CD4-positive, CD25-positive, alpha-beta regulatory T cell (primary cell): ENCODE results near the gene LMAN2. TPM values are rescaled to one million over a fixed set of nuclear protein-coding genes. Genes with fewer than 3 reads are reported as not detected.

ENCODE experiments used
- ATAC-seq, 2 donors: fragments of 150-1000 bp; cut with Tn5 transposase; one replicate each; pipeline ENCODE4 v1.10.0; 2021; ENCODE audit warnings: low read depth in 2 of 2, moderate number of reproducible peaks in 2 of 2, moderate library complexity in 1 of 2
- DNase-seq, 3 donors: peaks; one replicate each; pipeline versions ENCODE4 v3.0.0 to v3.0.0-alpha.2; 2012 to 2022; ENCODE audit warnings: mixed read lengths in 1 of 3
- H3K27ac ChIP-seq: one replicate; pipeline ENCODE4 v1.7.0; 2013; ENCODE audit warnings: mild to moderate bottlenecking, low read length; ENCODE audit not compliant: insufficient read depth, poor library complexity, severe bottlenecking
- H3K27me3 ChIP-seq: one replicate; pipeline ENCODE4 v1.7.0; 2013; ENCODE audit warnings: low read length; ENCODE audit not compliant: control insufficient read depth, insufficient read depth
- H3K36me3 ChIP-seq: one replicate; pipeline ENCODE4 v1.7.0; 2013; ENCODE audit warnings: mild to moderate bottlenecking, low read length, moderate library complexity; ENCODE audit not compliant: control insufficient read depth, insufficient read depth
- H3K4me1 ChIP-seq: 2 replicates; pipeline ENCODE4 v1.7.0; 2013; ENCODE audit warnings: mild to moderate bottlenecking, low read length; ENCODE audit not compliant: insufficient read depth, control insufficient read depth, poor library complexity, severe bottlenecking
- H3K4me3 ChIP-seq: one replicate; pipeline ENCODE4 v1.7.0; 2013; ENCODE audit warnings: low read depth, mild to moderate bottlenecking, low read length, moderate library complexity
- H3K9me3 ChIP-seq, 2 experiments: 1 replicate in 1 of 2; 2 replicates in 1 of 2; pipeline ENCODE4 v1.7.0; 2013; ENCODE audit warnings: low read length in 2 of 2, mild to moderate bottlenecking in 1 of 2, moderate library complexity in 1 of 2; ENCODE audit not compliant: control insufficient read depth in 2 of 2
- H3K27ac Mint-ChIP-seq, 3 donors: one replicate each; pipeline ENCODE4 v1.8.0; 2020 to 2022; ENCODE audit warnings: mild to moderate bottlenecking in 3 of 3, mixed read lengths in 3 of 3, moderate library complexity in 2 of 3
- H3K27me3 Mint-ChIP-seq: one replicate; pipeline ENCODE4 v1.8.0; 2022; ENCODE audit warnings: mild to moderate bottlenecking, mixed read lengths
- H3K36me3 Mint-ChIP-seq: one replicate; pipeline ENCODE4 v1.8.0; 2020; ENCODE audit warnings: mixed read lengths
- H3K4me1 Mint-ChIP-seq, 4 donors: one replicate each; pipeline ENCODE4 v1.8.0; 2020 to 2022; ENCODE audit warnings: mixed read lengths in 4 of 4, mild to moderate bottlenecking in 1 of 4
- H3K4me3 Mint-ChIP-seq, 4 donors: one replicate each; pipeline ENCODE4 v1.8.0; 2020 to 2022; ENCODE audit warnings: mild to moderate bottlenecking in 4 of 4, mixed read lengths in 4 of 4, moderate library complexity in 3 of 4
- H3K9me3 Mint-ChIP-seq, 7 donors: one replicate each; pipeline ENCODE4 v1.8.0; 2020 to 2022; ENCODE audit warnings: mixed read lengths in 7 of 7, mild to moderate bottlenecking in 3 of 7, moderate library complexity in 2 of 7
- polyA plus RNA-seq, 4 donors: library from polyadenylated mRNA; unstranded; fragments of 300-500 nt; fragmentation: Illumina TruSeq; gene quantifications; one replicate each; pipeline ENCODE4 v1.2.3, GENCODE V29; 2021
- total RNA-seq: library from RNA; stranded (reverse); gene quantifications from one replicate; pipeline ENCODE4 v1.2.3, GENCODE V29; 2022

LMAN2 gene
- total and polyA plus RNA-seq, 5 donors from 2014 or later = 77.9 to 289 (median 237) TPM

GRCh38 chr5:177333420-177334154 is 17.9 kb downstream of the LMAN2 start:
- Mint-ChIP-seq H3K4me1 (peaks cover 0 to 6% (median 2%) of the 10 kb centered on the region in 4 donors), H3K36me3 (peaks cover 27% of the 10 kb centered on the region), H3K9me3 (no peaks in the 10 kb centered on the region), H3K27ac (peak overlapping the region in 1 of 3 donors; percentile 51), H3K4me3 (peak overlapping the region in 1 of 4 donors; percentile 48), H3K27me3 (no peaks in the 10 kb centered on the region)
- ATAC-seq (no peak), DNase-seq (no peak)
- H3K27me3 ChIP-seq = no peaks in the 10 kb centered on the region
- no peaks in the 10 kb centered on the region for H3K9me3 ChIP-seq
- H3K4me1 ChIP-seq = no peaks in the 10 kb centered on the region
- no peak overlapping the region for H3K4me3 ChIP-seq
- no peak overlapping the region for H3K27ac ChIP-seq
- peaks cover 72% of the 10 kb centered on the region for H3K36me3 ChIP-seq

DNA sequence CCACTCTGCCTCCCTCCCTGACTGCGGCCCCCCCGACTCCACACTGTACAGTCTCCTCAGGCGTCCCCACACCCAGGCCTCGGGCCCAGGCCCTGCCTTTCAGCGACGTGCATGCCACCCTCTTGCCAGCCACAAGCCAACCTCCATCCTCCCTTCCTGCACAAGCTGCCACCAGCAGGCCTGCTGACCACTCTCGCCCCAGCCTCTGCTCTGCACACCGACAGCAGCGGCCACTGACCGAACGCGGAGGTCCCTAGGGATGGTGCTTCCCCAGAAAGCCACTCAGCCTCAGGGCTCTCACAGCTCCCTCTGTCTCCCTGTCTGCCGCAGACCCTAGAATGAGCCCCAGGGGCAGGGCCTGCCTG is 18.6 kb downstream of the LMAN2 start:
- no peak overlapping the region for H3K27ac Mint-ChIP-seq
- Histone ChIP-seq H3K36me3 (peaks cover 67% of the 10 kb centered on the region), H3K27me3 (no peaks in the 10 kb centered on the region), H3K4me1 (no peaks in the 10 kb centered on the region), H3K9me3 (no peaks in the 10 kb centered on the region), H3K27ac (no peak overlapping the region), H3K4me3 (no peak overlapping the region)
- H3K4me3 Mint-ChIP-seq = no peak overlapping the region
- DNase-seq (no peak), ATAC-seq (no peak)
- H3K36me3 Mint-ChIP-seq = peaks cover 27% of the 10 kb centered on the region
- no peaks in the 10 kb centered on the region for H3K9me3 Mint-ChIP-seq
- no peaks in the 10 kb centered on the region for H3K27me3 Mint-ChIP-seq
- H3K4me1 Mint-ChIP-seq = peaks cover 0 to 6% (median 2%) of the 10 kb centered on the region in 4 donors

DNA sequence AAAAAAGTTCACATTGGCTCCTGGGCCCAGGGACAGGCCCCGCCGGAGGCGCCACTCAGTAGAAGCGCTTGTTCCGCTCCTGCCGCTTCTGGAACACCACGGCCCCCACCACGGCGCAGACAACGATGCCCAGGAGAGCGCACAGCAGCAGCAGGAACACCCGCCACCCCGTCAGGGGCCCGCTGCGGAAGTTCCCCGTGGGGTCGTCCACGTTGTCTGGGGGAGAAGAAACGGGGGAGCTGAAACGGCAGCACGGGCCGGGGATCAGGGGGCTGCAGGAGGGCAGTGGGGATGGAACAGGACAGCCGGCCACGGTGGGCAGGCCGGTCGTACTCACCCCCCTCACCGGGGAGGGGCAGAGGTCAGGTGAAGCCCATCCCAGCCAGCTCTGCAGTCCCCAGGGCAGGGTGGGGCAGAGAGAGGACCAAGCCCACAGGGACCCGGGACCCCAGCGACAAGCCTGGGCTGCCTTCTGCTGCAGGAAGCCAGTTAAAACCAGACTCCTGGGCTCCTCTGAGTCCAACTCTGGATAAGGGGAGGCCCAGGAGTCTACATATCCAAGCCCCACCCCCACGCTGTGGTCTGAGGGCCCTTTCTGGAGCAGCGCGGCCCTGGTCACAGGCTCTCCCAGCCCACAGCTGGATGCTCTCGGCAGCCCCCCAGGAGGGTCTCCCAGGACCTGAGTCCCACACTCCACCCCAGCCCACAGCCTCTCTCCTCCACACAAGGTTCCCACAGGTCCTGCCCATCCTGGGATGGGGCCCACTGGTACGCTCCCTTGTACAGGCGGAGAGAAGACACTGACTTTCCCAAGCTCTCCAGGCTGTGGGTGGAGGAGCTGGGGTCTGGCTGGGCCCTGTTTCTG is 19.2 kb downstream of the LMAN2 start:
- H3K9me3 ChIP-seq = no peaks in the 10 kb centered on the region
- no peaks in the 10 kb centered on the region for H3K4me1 ChIP-seq
- Mint-ChIP-seq H3K27ac (no peak overlapping the region), H3K9me3 (no peaks in the 10 kb centered on the region), H3K36me3 (peaks cover 29% of the 10 kb centered on the region), H3K4me3 (no peak overlapping the region), H3K27me3 (no peaks in the 10 kb centered on the region), H3K4me1 (peaks cover 0 to 11% (median 6%) of the 10 kb centered on the region in 4 donors)
- peaks cover 66% of the 10 kb centered on the region for H3K36me3 ChIP-seq
- H3K27me3 ChIP-seq = no peaks in the 10 kb centered on the region
- no peak for DNase-seq
- H3K4me3 ChIP-seq = no peak overlapping the region
- H3K27ac ChIP-seq = no peak overlapping the region
- ATAC-seq = no peak

DNA sequence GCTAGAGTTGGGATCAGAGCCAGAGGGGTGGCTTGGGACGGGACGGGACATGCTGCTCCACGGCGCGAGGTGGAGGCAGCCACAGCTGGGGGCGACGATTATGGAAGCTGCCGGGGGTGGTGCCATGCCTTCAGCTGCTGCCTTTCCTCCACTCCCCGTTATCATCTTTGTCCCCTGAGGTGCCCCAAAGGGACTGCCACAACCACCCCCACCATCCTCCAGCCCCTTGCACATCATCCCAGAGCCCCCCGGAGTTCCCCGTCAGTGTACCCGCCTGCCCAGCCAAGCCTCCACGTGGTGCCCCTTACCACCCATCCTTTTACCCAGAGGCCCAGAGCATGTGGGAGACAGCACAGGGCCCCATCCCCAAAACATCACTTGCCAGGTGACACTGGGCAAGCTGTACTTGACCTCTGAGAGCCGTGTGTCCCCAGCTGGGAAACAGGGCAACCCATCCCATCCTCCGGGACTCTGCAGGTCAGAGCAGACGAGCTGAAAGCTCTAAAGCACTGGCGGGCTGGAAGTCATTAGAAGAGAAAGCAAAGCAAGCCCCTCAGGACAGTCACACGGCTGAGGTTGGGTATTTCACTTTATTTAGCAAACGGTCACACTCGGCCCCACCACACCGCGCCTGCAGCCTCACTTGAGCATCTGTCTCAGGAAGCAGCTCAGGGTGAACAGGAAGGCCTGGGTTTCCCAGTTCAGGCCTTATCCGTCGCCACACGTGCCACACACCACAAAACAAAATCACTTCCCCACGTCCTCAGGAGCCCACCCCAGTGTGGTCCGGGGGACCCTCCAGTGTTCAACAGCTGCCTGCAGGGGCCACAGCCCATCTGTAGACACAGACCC is 20.3 kb downstream of the LMAN2 start:
- no peak for DNase-seq
- no peak overlapping the region for H3K4me3 Mint-ChIP-seq
- Histone ChIP-seq H3K27me3 (no peaks in the 10 kb centered on the region), H3K4me3 (no peak overlapping the region), H3K4me1 (no peaks in the 10 kb centered on the region), H3K36me3 (peaks cover 56% of the 10 kb centered on the region), H3K27ac (no peak overlapping the region), H3K9me3 (no peaks in the 10 kb centered on the region)
- H3K27ac Mint-ChIP-seq = no peak overlapping the region
- no peak for ATAC-seq
- H3K9me3 Mint-ChIP-seq = no peaks in the 10 kb centered on the region
- peaks cover 25% of the 10 kb centered on the region for H3K36me3 Mint-ChIP-seq
- peaks cover 0 to 14% (median 6%) of the 10 kb centered on the region in 4 donors for H3K4me1 Mint-ChIP-seq
- H3K27me3 Mint-ChIP-seq = no peaks in the 10 kb centered on the region

DNA sequence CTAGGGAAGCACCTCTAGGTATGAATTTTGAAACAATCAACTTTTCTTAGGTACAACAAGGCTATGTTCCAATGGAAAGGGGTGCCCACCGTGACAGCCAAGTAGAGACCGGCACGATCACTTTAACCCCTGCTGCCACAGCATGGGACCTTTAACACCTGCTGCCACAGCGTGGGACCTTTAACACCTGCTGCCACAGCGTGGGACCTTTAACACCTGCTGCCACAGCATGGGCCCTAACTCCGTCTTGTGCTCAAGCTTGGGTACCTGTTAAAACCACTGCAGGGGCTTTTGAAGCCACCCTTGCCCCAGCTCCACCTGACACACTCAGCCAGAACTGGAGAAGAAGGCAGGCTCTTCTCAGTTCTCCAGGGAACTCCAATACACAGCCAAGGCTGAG is 21.6 kb downstream of the LMAN2 start:
- Histone ChIP-seq H3K27me3 (no peaks in the 10 kb centered on the region), H3K36me3 (peaks cover 42% of the 10 kb centered on the region), H3K4me3 (no peak overlapping the region), H3K9me3 (no peaks in the 10 kb centered on the region), H3K4me1 (no peaks in the 10 kb centered on the region), H3K27ac (no peak overlapping the region)
- peaks cover 0 to 14% (median 10%) of the 10 kb centered on the region in 4 donors for H3K4me1 Mint-ChIP-seq
- ATAC-seq = no peak
- no peak overlapping the region for H3K4me3 Mint-ChIP-seq
- peaks cover 19% of the 10 kb centered on the region for H3K36me3 Mint-ChIP-seq
- no peaks in the 10 kb centered on the region for H3K27me3 Mint-ChIP-seq
- DNase-seq = no peak
- no peak overlapping the region for H3K27ac Mint-ChIP-seq
- H3K9me3 Mint-ChIP-seq = no peaks in the 10 kb centered on the region

- no peaks in the 10 kb centered on the region for H3K9me3 ChIP-seq
- H3K27ac ChIP-seq = no peak overlapping the region
- H3K4me1 Mint-ChIP-seq = peaks cover 0 to 11% (median 10%) of the 10 kb centered on the region in 4 donors
- peaks cover 30% of the 10 kb centered on the region for H3K36me3 ChIP-seq
- H3K27me3 Mint-ChIP-seq = no peaks in the 10 kb centered on the region
- no peaks in the 10 kb centered on the region for H3K27me3 ChIP-seq
- H3K4me3 Mint-ChIP-seq = no peak overlapping the region
- peak overlapping the region in 1 of 3 donors; percentile 90 for H3K27ac Mint-ChIP-seq
- ATAC-seq (no peak), DNase-seq (no peak)
- H3K36me3 Mint-ChIP-seq = peaks cover 16% of the 10 kb centered on the region
- no peaks in the 10 kb centered on the region for H3K4me1 ChIP-seq
- H3K4me3 ChIP-seq = no peak overlapping the region
- H3K9me3 Mint-ChIP-seq = no peaks in the 10 kb centered on the region
Observed at GRCh38 chr5:177328545-177329231, 22.8 kb downstream of the LMAN2 start.
